Activated T-cell treated with anti-CD3 and anti-CD28 coated beads for 24 hours (primary cell): ENCODE data around the gene SEMA4A.
"Not testable (repeated sequence)": the region's sequence is repeated elsewhere in the genome, so short reads cannot be mapped to it uniquely, and the experiment has no call there.

Experiments
- DNase-seq: peaks from one replicate; pipeline ENCODE4 v3.0.0-alpha.2; 2020; ENCODE audit warnings: low read depth

Gene SEMA4A

DNA sequence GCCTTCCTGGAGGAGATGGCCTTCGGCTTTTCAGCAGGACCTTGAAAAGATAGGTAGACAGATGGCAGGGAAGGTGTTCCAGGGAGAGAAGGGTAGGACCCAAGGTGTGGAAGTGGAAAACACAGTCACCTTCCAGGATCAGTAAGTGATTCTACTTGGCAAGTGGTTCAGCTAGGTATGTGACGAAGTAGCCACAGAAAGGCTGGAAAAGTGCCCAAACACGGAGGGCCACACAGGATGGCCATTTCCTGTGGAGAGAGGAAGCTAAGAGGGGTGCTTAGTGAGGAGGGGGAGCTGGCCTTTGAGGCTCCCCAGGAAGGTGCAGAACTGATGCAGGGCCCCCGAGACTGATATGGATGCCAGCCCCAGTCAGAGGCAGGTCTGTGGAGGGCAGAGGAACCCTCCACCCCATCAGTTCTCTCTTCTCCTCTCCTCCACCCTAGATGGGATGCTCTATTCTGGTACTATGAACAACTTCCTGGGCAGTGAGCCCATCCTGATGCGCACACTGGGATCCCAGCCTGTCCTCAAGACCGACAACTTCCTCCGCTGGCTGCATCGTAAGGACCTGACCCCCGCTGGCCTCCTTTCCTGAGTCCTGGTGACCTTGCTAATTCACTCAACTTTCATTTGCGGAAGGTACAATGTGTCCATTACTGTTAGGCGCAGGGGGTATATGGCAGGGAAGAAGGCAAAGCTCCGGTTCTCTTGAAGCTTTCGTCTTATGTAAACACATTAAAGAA is 6.8 kb downstream of the SEMA4A start:
- DNase-seq: no peak

DNA sequence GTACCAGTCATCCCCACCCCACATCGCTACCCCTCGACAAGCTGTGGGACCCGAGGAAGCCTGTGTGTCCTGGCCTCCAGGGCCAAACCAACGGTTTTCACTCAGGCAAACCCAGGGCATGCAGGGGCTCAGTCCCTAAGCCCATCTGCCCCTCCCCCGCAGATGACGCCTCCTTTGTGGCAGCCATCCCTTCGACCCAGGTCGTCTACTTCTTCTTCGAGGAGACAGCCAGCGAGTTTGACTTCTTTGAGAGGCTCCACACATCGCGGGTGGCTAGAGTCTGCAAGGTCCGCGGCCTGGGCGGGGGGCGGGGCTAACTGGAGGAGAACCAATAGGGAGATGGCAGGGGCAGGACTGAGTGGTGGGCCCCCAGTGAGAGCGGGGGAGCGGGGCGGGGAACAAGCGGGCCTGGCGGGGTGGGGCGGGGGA is 7.4 kb downstream of the SEMA4A start:
- DNase-seq: peak; percentile 74

DNA sequence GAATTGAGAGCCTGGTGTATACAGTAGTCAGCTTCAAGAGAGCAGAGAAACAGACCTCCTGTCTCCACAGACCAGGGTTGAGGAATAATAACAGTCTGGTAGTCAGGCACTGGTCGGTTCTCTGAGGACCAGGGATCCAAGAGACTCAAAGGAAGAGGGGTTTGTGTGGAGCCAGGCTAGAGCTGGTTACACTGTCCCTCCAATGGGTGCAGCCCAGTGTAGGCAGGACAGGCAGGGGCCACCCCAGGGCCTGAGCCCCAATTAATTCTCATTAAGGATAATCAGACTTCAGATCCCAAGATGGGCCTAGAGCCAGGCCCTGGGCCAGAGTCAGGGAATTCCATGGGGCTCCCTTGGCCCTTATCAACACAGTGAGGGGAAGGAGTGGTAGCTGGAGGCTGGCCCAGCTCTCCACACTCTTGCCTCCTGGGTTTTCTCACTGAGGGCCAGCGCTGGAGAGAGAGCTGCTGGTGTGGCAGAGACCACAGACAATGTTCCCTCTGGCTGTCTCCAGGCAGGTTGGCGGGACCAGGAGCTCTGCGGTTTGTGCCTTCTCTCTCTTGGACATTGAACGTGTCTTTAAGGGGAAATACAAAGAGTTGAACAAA is 9.1 kb downstream of the SEMA4A start:
- DNase-seq: no peak

DNA sequence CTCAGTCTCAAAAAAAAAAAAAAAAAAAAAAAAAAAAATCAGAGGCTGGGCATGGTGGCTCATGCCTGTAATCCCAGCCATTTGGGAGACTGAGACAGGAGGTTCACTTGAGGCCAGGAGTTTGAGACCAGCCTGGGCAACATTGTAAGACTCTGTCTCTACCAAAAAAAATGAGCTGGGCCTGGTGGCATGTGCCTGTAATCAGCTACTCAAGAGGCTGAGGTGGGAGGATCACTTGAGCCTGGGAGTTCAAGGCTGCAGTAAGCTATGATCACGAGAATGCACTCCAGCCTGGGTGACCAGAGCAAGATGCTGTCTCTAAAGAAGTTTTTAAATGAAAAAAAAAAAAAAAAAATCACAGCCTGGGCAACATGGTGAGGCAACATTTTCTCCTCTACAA is 10.3 kb downstream of the SEMA4A start:
- DNase-seq: no peak

DNA sequence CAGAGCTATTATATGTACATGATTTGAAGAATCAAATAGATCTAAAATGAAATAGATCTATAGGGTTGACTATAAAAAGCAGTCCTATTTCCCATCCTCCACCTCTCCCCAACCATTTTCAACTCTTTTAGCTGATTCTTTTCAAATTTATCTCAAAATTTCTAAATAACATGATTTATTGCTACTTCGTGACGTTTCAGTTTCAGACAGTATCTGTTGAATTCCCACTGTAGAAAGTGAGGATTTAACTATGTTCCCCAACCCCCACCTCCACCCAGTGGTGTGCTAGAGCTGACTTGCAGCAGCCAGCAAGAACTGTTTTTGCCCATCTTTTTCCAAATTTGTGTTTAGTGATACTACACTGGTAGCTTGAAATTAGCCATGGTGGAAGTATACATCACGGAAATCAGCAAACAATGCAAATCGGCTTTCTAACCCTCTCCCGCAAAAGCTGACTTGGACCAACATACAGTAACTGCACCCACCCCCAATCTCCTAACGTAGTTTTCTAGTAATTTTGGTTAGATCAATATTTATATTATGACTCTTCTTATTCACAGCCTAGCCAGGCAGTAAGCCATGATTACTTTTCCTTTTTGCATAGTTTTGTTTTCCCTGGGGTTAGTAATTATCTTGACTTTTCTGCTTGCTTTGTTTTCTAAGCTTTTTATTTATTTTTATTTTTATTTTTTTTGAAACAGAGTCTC is 10.9 kb downstream of the SEMA4A start:
- no peak for DNase-seq

DNA sequence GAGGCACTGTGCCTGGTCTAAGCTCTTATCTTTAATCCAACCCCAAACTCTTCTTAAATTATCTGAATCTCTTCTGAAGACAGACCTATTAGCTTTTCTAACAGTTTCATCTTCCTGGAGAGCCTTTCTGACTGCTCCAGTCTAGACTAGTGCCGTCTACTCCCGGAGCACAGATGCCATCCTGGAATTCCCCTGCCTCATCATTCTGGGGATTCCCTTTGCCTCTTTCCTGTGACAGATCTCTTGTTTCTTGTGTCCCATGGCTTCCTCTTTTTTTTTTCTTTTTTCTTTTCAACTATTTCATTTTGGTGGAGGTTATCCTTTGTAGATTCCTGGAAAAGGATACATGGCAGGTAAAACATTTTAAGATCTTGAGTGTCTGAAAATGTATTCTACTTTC is 11.7 kb downstream of the SEMA4A start:
- DNase-seq: no peak

DNA sequence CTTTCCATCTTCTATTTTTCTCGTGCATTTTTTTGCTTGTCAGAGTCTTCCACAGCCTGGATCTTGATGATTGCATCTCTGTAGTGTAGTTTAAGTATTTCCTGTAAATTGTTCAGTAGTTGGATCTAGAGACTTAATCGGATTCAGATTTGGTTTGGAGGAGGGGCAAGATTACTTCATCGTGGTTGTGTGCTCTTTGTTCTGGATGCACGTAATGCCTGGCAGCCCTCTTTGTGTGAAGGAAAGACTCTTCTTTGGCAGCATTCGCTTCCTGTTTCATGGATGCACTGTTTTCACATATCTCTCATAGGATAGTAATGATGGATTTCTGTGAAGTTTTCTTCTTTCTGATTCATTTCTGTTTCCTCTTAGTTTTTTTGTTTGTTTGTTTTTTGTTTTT is 14.2 kb downstream of the SEMA4A start:
- DNase-seq: no peak

DNA sequence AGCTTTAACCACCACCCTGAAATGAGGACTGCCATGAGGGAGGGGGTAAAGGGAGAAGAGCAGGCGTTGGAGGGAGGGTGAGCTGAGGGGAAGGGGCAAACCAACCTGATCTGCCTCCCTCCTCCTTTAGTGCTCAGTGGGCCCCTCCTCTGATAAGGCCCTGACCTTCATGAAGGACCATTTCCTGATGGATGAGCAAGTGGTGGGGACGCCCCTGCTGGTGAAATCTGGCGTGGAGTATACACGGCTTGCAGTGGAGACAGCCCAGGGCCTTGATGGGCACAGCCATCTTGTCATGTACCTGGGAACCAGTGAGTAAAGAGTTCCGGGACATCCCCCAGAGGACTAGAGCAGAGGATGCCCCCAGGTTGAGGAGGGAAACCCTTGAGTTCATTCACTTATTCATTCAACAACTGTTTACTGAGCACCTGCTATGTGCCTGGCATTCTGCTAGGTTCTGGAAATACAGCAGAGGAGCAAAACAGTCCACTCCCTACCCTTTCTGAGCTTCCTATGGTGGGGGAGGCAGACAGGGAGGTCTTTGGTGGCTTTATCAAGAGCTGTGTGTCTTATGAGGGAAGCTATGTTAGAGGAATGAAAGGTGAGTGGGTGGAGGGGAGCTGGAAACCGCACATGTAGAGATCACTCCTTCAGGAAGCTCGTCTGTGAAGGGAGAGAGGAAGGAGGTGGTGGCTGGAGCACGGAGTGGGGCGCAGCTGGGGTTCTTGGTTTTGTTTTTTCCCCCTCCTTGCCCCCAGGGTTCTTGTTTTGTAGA is 19.5 kb downstream of the SEMA4A start:
- DNase-seq: no peak

DNA sequence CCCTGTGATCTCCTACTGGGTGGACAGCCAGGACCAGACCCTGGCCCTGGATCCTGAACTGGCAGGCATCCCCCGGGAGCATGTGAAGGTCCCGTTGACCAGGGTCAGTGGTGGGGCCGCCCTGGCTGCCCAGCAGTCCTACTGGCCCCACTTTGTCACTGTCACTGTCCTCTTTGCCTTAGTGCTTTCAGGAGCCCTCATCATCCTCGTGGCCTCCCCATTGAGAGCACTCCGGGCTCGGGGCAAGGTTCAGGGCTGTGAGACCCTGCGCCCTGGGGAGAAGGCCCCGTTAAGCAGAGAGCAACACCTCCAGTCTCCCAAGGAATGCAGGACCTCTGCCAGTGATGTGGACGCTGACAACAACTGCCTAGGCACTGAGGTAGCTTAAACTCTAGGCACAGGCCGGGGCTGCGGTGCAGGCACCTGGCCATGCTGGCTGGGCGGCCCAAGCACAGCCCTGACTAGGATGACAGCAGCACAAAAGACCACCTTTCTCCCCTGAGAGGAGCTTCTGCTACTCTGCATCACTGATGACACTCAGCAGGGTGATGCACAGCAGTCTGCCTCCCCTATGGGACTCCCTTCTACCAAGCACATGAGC is 23.3 kb downstream of the SEMA4A start:
- DNase-seq: no peak

DNA sequence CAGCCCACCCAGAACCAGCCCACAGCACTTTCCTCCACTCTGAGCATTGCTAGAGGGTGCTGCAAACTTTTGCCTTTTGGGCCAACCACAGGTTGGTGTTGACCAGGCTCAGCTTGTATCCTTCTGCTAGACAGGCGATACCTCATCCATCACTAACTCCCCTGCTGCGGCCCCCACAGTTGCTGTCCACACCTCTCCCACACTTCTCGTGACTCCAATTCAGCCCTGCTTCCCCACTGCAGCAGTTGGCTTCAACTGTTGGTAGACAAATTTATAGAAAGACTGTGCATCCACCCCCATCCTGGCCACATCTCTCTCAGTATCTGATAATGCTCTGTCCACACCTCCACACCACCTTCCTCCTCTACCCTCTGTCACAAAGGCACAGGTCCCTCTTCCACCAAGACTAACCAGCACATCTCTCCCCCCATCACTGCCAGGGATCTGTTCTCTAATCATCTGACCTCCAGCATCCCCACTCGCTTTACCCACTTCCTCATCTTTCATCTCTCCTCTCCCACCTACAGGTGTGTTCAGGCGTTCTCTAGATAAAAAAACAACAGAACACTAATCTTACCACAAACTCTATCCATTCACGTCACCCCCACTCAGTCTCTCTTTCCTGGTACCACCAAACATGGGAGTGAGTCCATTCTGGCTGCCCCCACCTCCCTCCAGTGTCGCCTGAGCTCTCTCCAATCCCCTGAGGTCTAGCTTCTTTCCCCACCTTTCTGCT is 24.7 kb downstream of the SEMA4A start:
- no peak for DNase-seq

DNA sequence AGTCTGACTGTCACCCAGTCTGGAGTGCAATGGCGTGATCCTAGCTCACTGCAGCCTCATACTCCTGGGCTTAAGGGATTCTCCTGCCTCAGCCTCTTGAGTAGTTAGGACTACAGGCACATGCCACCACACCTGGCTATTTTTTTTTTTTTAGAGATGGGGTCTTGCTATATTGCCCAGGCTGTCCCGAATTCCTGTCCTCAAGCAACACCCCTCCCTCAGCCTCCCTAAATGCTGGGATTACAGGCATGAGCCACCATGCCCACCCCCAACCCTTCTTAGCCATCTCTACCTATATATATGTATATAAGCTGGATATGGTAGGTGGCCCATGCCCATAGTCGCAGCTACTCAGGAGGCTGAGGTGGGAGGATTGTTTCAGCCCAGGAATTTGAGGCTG is 27.1 kb downstream of the SEMA4A start:
- DNase-seq: no peak

DNA sequence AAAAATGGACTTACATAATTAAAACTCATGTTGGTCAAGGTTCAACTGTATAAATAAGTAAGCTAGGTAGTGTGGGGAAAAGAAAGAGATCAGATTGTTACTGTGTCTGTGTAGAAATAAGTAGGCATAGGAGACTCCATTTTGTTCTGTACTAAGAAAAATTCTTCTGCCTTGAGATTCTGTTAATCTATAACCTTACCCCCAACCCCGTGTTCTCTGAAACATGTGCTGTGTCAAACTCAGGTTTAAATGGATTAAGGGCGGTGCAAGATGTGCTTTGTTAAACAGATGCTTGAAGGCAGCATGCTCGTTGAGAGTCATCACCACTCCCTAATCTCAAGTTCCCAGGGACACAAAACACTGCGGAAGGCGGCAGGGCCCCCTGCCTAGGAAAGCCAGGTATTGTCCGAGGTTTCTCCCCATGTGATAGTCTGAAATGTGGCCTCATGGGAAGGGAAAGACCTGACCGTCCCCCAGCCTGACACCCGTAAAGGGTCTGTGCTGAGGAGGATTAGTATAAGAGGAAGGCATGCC is 28.1 kb downstream of the SEMA4A start:
- DNase-seq: not testable (repeated sequence)

DNA sequence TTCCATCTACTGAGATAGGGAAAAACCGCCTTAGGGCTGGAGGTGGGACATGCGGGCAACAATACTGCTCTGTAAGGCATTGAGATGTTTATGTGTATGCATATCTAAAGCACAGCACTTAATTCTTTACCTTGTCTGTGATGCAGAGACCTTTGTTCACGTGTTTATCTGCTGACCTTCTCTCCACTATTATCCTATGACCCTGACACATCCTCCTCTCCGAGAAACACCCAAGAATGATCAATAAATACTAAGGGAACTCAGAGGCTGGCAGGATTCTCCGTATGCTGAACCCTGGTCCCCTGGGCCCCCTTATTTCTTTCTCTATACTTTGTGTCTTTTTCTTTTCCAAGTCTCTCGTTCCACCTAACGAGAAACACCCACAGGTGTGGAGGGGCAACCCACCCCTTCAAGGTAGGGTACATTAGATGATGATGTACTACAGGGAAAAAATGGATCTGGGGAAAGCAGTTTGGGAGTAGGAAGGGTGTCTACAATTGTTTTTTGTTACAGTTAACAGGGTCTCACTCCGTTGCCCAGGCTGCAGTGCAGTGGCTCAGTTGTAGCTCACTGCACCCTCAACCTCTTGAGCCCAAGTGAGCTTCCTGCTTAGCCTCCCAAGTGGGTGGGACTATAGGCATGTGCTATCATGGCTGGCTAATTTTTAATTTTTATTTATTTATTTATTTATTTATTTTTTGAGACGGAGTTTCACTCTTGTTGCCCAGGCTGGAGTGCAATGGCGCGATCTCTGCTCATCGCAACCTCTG is 28.8 kb downstream of the SEMA4A start:
- DNase-seq: not testable (repeated sequence)

DNA sequence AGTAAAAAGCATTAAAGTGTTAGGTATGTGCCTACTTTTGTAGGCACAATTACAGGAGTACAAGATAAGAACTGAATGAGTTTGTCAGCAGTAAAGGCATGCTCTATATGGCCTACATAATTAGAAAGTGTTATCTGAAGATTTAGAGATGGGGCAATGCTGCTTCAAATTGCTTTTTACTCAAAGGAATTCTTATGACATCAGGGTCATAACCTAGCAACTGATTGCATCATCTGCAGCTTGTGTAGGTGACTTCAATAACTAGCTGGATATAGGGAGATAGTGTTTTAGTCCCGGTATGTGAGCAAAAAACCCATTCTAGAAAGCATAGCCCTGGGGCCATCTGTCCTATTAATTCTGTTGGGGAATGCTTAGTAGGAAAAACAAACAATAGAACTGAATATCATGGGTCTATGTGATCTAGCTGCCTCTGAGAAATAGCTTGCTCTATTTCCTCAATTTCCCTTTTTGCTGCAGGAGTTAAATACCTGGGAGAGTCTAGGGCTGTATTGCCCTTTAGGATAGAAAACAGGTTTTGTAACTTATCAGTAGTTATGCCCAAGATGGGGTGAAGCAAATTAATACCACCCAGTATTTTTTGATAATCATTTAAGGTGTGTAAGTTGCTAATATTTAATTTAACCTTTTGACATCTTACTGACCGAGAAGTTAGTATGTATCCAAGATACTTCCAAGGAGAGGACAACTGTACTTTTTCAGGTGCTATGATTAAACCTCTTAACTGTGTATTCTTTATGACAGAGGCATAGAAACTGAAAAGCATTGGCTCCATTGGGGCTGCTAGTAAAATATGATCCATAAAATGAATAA is 33.2 kb downstream of the SEMA4A start:
- not testable (repeated sequence) for DNase-seq

DNA sequence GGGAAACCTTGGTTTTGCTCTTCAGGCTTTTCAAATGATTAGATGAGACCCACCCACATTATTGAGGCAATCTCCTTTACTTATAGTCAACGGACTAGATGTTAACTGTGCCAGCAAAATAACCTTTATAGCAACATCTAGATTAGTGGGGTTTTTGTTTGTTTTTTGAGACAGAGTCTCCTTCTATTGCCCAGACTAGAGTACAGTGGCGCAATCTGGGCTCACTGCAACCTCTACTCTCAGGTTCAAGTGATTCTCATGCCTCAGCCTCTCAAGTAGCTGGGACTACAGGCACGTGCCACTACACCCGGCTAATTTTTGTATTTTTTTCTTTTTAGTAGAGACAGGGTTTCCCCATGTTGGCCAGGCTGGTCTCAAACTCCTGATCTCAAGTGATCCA is 36.9 kb downstream of the SEMA4A start:
- not testable (repeated sequence) for DNase-seq

DNA sequence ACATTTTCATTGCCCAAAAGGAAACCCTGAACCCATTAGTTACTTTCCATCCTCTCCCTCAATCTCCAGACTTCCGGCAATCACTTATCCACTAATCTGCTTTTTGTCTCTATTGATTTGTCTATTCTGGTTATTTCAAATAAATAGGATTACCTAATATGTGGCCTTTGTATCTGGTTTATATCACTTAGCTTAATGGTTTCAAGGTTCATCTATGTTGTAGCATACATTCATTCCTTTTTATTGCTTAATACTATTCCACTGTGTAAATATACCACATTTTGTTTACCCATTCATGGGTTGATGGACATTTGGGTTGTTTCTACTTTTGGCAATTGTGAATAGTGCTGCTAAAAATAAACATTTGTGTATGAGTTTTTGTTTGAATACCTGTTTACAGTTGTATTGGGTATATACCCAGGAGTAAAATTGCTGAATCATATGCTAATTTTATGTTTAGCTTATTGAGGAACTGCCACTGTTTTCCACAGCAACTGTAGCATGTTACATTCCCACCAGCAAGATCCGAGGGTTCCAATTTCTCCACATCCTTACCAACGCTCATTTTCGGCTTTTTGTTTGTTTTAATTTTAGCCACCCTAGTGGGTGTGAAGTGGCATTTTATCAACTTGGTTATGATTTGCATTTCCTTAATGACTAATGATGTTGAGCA is 38.0 kb downstream of the SEMA4A start:
- DNase-seq: no peak

DNA sequence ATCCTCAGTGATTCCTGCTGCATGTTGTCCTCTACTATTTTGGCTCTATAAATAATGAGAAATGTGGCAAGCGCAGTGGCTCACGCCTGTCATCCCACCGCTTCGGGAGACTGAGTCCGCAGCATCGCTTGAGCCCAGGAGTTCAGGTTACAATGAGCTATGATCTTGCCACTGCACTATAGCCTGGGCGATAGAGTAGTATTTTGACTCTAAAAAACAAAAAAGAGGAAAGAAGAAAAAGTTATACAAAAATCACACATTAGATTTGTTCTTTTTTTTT is 39.8 kb downstream of the SEMA4A start:
- DNase-seq: no peak

DNA sequence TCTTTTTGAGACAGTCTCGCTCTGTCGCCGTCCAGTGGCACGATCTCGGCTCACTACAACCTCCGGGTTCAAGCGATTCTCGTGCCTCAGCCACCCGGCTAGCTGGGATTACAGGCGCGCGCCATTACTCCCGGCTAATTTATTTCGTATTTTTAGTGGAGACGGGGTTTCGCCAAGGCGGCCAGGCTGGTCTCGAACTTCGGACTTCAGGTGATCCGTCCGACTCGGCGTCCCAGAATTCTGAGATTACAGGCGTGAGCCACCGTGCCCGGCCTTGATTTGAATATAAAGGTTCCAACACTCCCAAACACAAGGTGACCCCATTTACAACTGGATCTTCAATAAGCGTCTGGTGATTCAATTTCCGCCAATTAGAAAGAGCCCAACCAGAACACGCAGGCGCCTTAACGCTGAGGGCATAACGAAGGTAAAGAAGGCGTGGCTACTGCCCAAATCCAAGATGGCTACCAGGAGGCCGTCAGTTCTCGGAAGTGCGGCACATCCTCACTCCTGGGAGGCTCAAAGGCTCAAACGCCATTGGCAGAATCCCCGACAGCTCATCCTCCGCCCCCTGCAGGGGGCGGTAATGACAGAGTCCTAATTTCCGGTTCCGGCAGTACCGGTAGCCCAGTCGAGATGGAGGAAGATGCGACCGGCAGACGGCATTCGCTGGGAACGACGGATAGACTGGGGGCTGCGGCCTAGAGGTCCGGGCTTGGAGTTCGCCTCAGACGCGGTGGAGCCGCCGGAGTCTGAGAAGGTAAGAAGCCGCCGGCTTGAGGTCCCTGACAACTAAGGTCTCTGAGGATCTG is 40.3 kb downstream of the SEMA4A start, which contains the start of gene SLC25A44:
SLC25A44 (plus strand) TSS at position 617 of the 812 bp plus-strand sequence. CDS start 5,744 bp downstream, outside the sequence.
- DNase-seq: peak; percentile 96
